Measurements from ENCODE around the gene IFNGR2. TPM values are rescaled to one million over a fixed set of nuclear protein-coding genes. Genes with fewer than 3 reads are reported as not detected.

Gene IFNGR2, protein sequence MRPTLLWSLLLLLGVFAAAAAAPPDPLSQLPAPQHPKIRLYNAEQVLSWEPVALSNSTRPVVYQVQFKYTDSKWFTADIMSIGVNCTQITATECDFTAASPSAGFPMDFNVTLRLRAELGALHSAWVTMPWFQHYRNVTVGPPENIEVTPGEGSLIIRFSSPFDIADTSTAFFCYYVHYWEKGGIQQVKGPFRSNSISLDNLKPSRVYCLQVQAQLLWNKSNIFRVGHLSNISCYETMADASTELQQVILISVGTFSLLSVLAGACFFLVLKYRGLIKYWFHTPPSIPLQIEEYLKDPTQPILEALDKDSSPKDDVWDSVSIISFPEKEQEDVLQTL
- total RNA-seq: 54.4 and 72.9 TPM in 2 replicates

DNA sequence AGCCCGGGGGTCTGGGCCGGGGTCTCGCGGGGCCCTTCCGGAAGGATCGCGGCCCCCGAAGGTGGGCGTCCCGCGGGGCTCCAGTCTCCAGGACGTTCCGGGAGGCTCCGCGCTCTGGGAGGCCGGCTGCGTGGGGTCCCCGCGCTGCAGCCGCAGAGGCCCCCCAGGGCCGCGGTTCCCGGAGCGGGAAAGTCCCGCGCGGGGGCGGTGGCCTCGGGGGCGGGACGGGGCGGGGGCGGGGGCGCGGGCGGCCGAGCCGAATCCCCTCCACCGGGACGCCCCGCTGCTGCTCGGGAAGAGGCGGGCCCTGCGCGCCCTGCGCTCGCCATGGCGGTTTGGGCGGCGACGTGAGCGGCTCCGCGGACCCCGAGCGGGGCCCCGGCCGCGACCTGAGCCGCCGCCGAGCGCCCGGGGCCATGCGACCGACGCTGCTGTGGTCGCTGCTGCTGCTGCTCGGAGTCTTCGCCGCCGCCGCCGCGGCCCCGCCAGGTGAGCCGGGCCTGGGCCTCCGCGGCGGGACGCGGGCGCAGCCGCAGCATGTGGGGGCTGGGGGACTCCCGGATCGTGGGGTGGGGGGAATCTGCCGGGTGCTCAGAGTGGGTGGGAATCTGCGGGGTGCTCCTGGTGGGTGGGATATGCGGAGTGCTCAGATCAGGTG is at the start of gene IFNGR2:
Gene IFNGR2, plus strand, starts transcription at position 286 of the 658 bp plus-strand sequence. Its CDS starts 131 bp downstream, at position 417.

DNA sequence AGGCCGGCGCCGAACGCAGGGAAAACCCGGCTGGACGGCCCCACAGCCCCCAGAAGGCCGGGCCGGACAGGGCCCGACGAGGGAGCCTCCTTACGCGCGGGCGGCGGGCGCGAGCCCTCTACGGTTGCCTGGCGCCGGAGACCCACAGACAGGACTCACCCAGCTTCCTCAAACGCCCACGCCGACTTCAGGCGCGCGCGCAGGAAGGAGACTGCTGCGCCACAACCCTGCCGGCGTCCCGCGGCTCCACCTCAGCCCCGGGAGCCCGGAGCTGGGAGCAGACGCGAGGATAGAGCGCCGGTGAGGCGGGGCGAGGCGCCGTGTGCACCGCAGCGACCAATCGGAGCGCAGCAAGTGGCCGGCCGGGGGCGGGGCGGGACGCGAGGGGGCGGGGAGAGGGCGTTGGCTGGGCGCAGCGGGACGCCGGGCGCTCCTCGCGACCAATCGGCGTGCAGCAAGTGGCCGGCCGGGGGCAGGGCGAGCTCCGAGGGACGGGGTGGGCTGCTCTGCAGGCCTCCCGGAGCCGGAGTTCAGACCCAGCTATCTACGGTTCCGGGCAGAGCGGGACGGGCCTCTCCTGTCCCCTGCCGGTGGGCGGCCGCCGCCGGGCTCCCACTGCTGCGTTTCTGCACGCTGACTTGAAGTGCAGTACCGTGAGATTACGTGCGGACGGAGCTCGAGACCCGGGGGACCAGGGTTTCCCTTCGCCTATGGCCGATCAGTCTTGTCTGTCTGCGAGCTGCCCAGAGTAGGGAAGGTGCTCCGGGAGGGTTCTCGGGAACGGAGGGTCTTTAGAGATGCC is 76.7 kb downstream of the IFNGR2 start, which contains the start of gene TMEM50B:
Gene TMEM50B, minus strand, starts transcription at position 296 of the 802 bp plus-strand sequence. CDS start 11,089 bp downstream, outside the sequence.

Other genes with a start within 250 kb of the IFNGR2 start
- 2.3 and 3.7 TPM in 2 replicates for gene IFNAR2, start 173.5 kb upstream of the IFNGR2 start, total RNA-seq
- gene IL10RB, start 137.0 kb upstream of the IFNGR2 start, total RNA-seq: 35.6 and 37.3 TPM in 2 replicates
- 12.9 and 19.4 TPM in 2 replicates for gene IFNAR1, start 78.4 kb upstream of the IFNGR2 start, total RNA-seq
- 19.5 and 19.7 TPM in 2 replicates for gene TMEM50B, start 76.6 kb downstream of the IFNGR2 start, total RNA-seq
- gene DNAJC28, start 88.3 kb downstream of the IFNGR2 start, total RNA-seq: 0.39 and 0.73 TPM in 2 replicates
- 94.1 and 169 TPM in 2 replicates for gene GART, start 138.7 kb downstream of the IFNGR2 start, total RNA-seq
- gene SON, start 139.6 kb downstream of the IFNGR2 start, total RNA-seq: 87.8 and 115 TPM in 2 replicates
- 18.4 and 37.3 TPM in 2 replicates for gene DONSON, start 185.3 kb downstream of the IFNGR2 start, total RNA-seq
- gene CRYZL1, start 238.3 kb downstream of the IFNGR2 start, total RNA-seq: 15.1 and 18.0 TPM in 2 replicates
- gene ITSN1, start 239.1 kb downstream of the IFNGR2 start, total RNA-seq: 26.5 and 44.2 TPM in 2 replicates